SU-DHL-6 (cell line): ENCODE data around the gene GLIPR2.

ENCODE experiments used
- EZH2phosphoT487 ChIP-seq: fragments of 200-600 bp; sonication (generic), shearing (Covaris generic); conservative IDR thresholded peaks from 2 replicates; pipeline ENCODE4 v1.6.1; 2018; ENCODE audit warnings: mild to moderate bottlenecking, antibody characterized with exemption, low read length, moderate library complexity, mixed read lengths
- TF ChIP-seq, protein P1 (sequence below): fragments of 200-600 bp; sonication (generic); IDR thresholded peaks from one replicate; pipeline ENCODE4 v1.5.1; 2017; ENCODE audit warnings: antibody characterized with exemption, mild to moderate bottlenecking, low read length, moderate library complexity; ENCODE audit not compliant: insufficient read depth, poor library complexity, severe bottlenecking

DNA sequence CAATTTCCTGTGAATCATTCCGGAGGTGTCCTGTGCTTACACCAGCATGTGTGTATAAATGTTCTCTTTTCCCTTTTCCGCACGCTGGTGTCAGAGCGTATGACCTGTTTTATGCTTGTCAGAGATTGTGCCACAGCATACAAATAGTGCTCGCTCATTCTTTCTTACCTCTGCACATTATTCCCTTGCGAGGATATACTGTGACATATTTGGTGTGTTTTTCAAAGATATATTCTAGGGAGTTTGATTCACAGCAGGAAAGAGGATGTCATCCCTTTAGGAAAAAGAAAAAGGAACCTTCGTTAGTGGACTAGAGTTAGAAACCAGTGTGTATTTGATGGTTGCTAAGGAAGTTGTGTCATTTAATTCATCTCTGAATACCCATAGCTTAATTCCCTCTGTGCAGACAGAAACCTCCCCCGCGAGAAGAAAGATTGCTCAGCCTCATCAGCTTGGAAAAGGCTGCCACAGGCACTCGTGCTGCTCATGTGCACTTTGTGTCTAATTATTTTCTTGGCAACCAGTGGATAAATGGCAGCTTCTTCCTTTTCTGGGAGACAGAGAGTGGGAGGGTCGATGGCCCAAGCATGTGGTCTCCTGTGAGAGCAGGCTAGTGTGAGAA, 17.9 kb downstream of the GLIPR2 start:
- TF ChIP-seq, protein P1, sequence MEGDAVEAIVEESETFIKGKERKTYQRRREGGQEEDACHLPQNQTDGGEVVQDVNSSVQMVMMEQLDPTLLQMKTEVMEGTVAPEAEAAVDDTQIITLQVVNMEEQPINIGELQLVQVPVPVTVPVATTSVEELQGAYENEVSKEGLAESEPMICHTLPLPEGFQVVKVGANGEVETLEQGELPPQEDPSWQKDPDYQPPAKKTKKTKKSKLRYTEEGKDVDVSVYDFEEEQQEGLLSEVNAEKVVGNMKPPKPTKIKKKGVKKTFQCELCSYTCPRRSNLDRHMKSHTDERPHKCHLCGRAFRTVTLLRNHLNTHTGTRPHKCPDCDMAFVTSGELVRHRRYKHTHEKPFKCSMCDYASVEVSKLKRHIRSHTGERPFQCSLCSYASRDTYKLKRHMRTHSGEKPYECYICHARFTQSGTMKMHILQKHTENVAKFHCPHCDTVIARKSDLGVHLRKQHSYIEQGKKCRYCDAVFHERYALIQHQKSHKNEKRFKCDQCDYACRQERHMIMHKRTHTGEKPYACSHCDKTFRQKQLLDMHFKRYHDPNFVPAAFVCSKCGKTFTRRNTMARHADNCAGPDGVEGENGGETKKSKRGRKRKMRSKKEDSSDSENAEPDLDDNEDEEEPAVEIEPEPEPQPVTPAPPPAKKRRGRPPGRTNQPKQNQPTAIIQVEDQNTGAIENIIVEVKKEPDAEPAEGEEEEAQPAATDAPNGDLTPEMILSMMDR, result no peak
- TF ChIP-seq EZH2phosphoT487, result no peak
